ENCODE results near the gene EGFL8. TPM values are rescaled to one million over a fixed set of nuclear protein-coding genes. Genes with fewer than 3 reads are reported as not detected.
"Not testable (repeated sequence)": the region's sequence is repeated elsewhere in the genome, so short reads cannot be mapped to it uniquely, and the experiment has no call there.

Gene EGFL8
- total RNA-seq, 2 donors from 2014 or later: 4.8 to 5.2 TPM

DNA sequence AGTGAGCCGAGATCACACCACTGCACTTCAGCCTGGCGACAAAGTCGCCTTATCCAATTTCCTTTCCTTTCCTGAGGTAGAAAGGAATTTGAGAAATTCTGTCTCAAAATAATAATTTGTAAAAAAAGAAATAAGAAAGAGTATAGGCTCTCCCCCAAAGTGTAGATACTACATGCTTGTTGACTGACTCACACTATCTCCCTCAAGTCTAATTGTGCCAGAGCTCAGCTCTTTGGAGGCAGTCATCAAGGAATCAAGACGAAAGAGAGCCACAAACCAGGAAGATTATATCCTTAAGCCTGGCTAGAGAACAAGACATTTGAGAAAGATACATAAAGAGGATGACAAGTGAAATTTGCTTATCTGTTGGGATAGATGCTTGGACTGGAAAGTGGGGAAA, 30.6 kb upstream of the EGFL8 start:
- Histone ChIP-seq H3K4me1 (peaks cover 0 to 10% of the 10 kb centered on the region in 2 donors), H3K27ac (no peak overlapping the region), H3K27me3 (no peaks in the 10 kb centered on the region), H3K4me3 (no peak overlapping the region), H3K9me3 (no peaks in the 10 kb centered on the region), H3K36me3 (no peaks in the 10 kb centered on the region)
- TF ChIP-seq, protein P1, sequence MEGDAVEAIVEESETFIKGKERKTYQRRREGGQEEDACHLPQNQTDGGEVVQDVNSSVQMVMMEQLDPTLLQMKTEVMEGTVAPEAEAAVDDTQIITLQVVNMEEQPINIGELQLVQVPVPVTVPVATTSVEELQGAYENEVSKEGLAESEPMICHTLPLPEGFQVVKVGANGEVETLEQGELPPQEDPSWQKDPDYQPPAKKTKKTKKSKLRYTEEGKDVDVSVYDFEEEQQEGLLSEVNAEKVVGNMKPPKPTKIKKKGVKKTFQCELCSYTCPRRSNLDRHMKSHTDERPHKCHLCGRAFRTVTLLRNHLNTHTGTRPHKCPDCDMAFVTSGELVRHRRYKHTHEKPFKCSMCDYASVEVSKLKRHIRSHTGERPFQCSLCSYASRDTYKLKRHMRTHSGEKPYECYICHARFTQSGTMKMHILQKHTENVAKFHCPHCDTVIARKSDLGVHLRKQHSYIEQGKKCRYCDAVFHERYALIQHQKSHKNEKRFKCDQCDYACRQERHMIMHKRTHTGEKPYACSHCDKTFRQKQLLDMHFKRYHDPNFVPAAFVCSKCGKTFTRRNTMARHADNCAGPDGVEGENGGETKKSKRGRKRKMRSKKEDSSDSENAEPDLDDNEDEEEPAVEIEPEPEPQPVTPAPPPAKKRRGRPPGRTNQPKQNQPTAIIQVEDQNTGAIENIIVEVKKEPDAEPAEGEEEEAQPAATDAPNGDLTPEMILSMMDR (IDR thresholded peaks at IDR 0.05): no peak
- DNase-seq (ENCODE audit: low spot score): no peak

DNA sequence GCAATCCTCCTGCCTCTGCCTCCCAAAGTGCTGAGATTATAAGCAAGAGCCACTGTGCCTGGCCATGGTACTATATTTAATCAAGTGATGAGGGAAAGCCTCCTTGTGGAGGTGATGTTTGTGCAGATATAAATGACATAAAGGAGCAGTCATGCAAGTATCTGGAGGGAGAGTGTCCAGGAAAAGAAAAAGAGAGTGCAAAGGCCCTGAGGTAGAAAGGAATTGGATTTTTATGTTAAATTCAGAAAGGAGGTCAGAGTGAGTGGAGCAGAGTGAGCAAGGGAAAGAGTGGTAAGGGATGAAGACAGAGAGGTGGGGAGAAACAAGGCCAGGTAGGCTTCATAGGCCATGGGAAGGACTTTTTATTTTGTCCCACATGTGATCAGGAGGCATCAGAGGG, 26.9 kb upstream of the EGFL8 start:
- Histone ChIP-seq H3K27ac (no peak overlapping the region), H3K4me3 (no peak overlapping the region), H3K4me1 (no peaks in the 10 kb centered on the region), H3K27me3 (no peaks in the 10 kb centered on the region), H3K36me3 (no peaks in the 10 kb centered on the region), H3K9me3 (no peaks in the 10 kb centered on the region)
- DNase-seq (ENCODE audit: low spot score): no peak
- TF ChIP-seq, protein P1 (IDR thresholded peaks at IDR 0.05): no peak

DNA sequence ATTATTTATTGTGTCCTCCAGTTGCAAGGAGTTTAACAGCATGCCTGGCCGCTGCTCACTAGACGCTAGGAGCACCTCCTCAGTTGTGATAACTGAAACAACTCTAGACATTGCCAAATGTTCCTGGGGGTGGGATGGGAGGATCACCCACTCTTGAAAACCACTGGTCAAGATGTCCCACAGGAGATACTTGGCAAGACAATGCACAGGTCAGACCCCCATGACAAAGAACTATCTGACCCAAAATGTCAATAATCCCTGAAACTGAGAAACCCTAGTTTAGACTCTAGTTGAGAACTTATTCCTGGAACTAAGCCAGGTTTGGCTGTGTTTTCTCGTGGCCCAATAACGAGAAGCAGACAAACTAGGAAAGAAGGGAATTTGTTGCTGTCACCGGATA, 24.8 kb upstream of the EGFL8 start:
- Histone ChIP-seq H3K4me3 (no peak overlapping the region), H3K9me3 (no peaks in the 10 kb centered on the region), H3K4me1 (no peaks in the 10 kb centered on the region), H3K36me3 (no peaks in the 10 kb centered on the region), H3K27ac (no peak overlapping the region), H3K27me3 (no peaks in the 10 kb centered on the region)
- TF ChIP-seq, protein P1 (IDR thresholded peaks at IDR 0.05): no peak
- no peak for DNase-seq (ENCODE audit: low spot score)

DNA sequence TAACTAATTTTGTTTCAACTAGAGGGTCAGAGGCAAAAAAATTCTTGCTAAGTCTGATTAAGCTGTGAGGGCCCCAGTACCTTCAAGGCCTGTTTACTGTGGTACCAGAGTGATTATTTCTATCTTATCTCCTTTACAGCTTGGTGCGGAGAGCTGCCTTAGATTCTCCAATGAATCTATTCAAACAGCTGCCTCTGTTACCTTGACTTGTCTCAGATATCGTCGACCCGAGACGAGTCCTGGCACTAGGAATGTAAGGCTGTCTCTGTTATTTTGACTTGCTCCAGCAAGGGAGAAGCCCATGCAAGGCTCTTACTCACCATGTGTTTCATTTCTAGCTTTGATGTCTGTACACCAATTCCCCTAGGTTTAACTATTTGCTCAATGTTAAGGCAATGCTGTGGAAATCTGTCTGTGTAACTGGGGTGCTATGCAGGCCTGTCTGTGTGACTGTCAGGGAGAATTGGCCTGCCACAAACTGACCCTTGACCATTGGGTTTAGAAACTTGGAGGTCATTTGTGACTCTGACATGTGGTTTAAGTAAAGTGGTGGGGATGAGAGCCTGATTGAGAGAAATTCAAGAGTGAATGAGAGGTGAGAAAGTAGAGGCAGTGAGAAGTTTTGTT, 23.9 kb upstream of the EGFL8 start:
- no peaks in the 10 kb centered on the region for H3K4me1 ChIP-seq
- TF ChIP-seq, protein P1 (IDR thresholded peaks at IDR 0.05): no peak
- DNase-seq (ENCODE audit: low spot score): no peak
- H3K36me3 ChIP-seq: no peaks in the 10 kb centered on the region
- H3K27me3 ChIP-seq: no peaks in the 10 kb centered on the region
- H3K27ac ChIP-seq: no peak overlapping the region
- H3K4me3 ChIP-seq: no peak overlapping the region
- no peaks in the 10 kb centered on the region for H3K9me3 ChIP-seq

DNA sequence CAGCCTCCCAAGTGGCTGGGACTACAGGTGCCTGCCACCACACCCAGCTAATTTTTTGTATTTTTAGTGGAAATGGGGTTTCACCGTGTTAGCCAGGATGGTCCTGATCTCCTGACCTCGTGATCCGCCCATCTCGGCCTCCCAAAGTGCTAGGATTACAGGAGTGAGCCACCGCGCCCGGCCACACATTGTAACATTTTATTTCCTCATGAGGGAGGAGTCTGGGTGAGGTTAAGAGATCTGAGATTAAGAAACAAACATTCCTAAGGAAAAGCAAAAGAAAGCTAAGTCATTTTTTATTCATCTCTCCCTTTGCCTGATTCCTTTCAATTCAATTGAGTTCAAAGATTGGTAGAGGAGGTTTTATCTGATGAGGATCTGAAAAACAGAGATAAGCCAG, 20.2 kb upstream of the EGFL8 start:
- not testable (repeated sequence) for H3K27me3 ChIP-seq; H3K27ac ChIP-seq; H3K36me3 ChIP-seq; H3K4me1 ChIP-seq; H3K9me3 ChIP-seq; DNase-seq (ENCODE audit: low spot score); H3K4me3 ChIP-seq

DNA sequence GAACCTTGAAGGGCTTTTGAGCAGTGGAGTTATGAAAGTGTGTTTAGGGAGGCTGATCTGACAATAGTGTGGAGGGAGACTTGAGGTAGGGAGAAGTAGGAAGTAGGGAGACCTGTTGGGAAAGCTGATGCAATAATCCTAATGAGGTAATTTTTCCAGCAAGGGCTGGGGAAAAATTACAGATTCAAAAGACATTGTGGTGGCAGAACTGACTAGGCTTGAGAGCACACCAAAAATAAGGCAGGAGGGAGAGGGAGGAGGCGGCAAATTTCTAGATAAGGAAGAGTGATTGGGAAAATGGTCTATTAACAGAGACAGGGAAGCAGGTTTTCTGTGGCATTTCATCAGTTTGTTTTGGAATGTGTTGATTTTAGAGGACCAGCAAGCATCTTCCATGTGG, 18.1 kb upstream of the EGFL8 start:
- Histone ChIP-seq H3K4me3 (no peak overlapping the region), H3K9me3 (no peaks in the 10 kb centered on the region), H3K36me3 (no peaks in the 10 kb centered on the region), H3K4me1 (peaks cover 0 to 4% of the 10 kb centered on the region in 2 donors), H3K27ac (no peak overlapping the region), H3K27me3 (no peaks in the 10 kb centered on the region)
- DNase-seq (ENCODE audit: low spot score): no peak
- TF ChIP-seq, protein P1 (IDR thresholded peaks at IDR 0.05): no peak
